ENCODE data around the gene FASN.
"Not testable (repeated sequence)": the region's sequence is repeated elsewhere in the genome, so short reads cannot be mapped to it uniquely, and the experiment has no call there.

The FASN gene

GRCh38 chr17:82098169-82098938 is at the start of gene FASN:
TSS of gene FASN (minus strand) at chr17:82098236. CDS start at chr17:82096445, 1,791 bp downstream.
- peak; percentile 54 for TF ChIP-seq CTCF (conservative IDR thresholded peaks at IDR 0.05; ENCODE audit: low read depth, low read length)
- peak within 1 kb of the TSS; percentile 73 for H3K4me3 ChIP-seq (ENCODE audit: low read depth, low read length)
- DNase-seq (ENCODE audit: low read depth) = peak; percentile 97

GRCh38 chr17:82146663-82147654 is 48.9 kb upstream of the FASN start:
- no peak for TF ChIP-seq CTCF (conservative IDR thresholded peaks at IDR 0.05; ENCODE audit: low read depth, low read length)
- H3K4me3 ChIP-seq (ENCODE audit: low read depth, low read length) = no peak overlapping the region
- DNase-seq (ENCODE audit: low read depth) = no peak

- no peak overlapping the region for H3K4me3 ChIP-seq (ENCODE audit: low read depth, low read length)
- TF ChIP-seq CTCF (conservative IDR thresholded peaks at IDR 0.05; ENCODE audit: low read depth, low read length) = no peak
- no peak for DNase-seq (ENCODE audit: low read depth)
These were observed 47.6 kb upstream of the FASN start for GRCh38 chr17:82145550-82146155.

- DNase-seq (ENCODE audit: low read depth) = no peak
- no peak overlapping the region for H3K4me3 ChIP-seq (ENCODE audit: low read depth, low read length)
- TF ChIP-seq CTCF (conservative IDR thresholded peaks at IDR 0.05; ENCODE audit: low read depth, low read length) = no peak
These were observed 45.3 kb upstream of the FASN start for GRCh38 chr17:82143333-82143732.

GRCh38 chr17:82139961-82140360 is 41.9 kb upstream of the FASN start:
- DNase-seq (ENCODE audit: low read depth); H3K4me3 ChIP-seq (ENCODE audit: low read depth, low read length): not testable (repeated sequence)

- no peak for TF ChIP-seq CTCF (conservative IDR thresholded peaks at IDR 0.05; ENCODE audit: low read depth, low read length)
- DNase-seq (ENCODE audit: low read depth) = no peak
- H3K4me3 ChIP-seq (ENCODE audit: low read depth, low read length) = no peak overlapping the region
These were observed 40.5 kb upstream of the FASN start for GRCh38 chr17:82138511-82138992.

GRCh38 chr17:82134101-82134500 is 36.1 kb upstream of the FASN start:
- no peak overlapping the region for H3K4me3 ChIP-seq (ENCODE audit: low read depth, low read length)
- TF ChIP-seq CTCF (conservative IDR thresholded peaks at IDR 0.05; ENCODE audit: low read depth, low read length) = no peak
- peak; percentile 48 for DNase-seq (ENCODE audit: low read depth)

- H3K4me3 ChIP-seq (ENCODE audit: low read depth, low read length) = not testable (repeated sequence)
- DNase-seq (ENCODE audit: low read depth) = peak; percentile 77
These were observed 35.3 kb upstream of the FASN start for GRCh38 chr17:82133166-82133953.
